ENCODE measurements around the gene SLTM. TPM values are rescaled to one million over a fixed set of nuclear protein-coding genes. Genes with fewer than 3 reads are reported as not detected.
A peak's percentile ranks its signal among the peaks of the same experiment; 100 is the strongest.

Gene SLTM
- total RNA-seq: 100 to 1,000 TPM in 3 of 4 donors, 10 to 100 TPM in 1; 82.3 to 408 (median 130) TPM

DNA sequence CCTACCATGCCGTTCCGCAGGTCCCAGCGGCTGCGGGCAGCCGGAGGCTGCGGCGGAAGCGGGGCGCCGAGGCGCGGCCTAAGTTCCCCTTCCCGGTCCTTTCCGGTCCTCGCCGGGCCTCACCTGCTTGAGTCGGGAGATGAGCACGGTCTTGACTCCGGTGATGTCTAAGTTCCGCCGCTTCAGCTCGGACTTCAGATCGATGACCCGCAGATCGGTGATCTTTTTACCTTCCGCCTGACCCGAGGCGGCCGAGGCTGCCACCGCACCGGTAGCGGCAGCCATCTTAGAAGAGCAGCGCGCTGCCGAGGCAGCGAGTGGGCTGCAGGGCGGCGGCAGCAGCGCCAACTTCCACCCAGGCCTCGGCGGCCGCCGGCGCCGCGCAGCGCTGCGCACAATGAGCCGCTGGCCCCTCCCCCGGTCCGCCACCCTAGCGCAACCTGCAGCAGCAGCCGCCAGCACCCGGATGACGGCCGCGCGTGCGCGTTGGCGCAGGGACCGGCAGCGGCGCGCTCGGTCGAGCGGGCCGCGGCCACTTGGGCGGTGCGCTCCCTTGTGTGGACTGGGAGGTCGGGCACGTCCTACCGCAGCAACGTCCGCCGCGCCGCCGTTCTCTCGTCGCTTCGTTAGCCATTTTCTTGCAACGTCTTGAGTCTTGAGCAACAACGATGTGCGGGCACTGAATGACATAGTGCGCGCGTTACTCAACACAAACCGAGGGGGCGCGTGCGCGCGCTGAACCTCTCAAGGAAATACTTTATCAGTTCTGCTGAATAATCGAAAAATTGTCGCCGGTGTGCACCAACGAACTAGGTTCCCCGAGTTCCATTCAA lies at the start of gene SLTM:
SLTM (minus strand) TSS at position 399 of the 833 bp plus-strand sequence; CDS start at position 285, 114 bp downstream.
- Histone ChIP-seq H3K4me1 (peaks cover 0 to 12% (median 4%) of the 10 kb centered on the region in 4 donors), H3K27ac (peak within 1 kb of the TSS; percentile 93 to 100 (median 98))
- TF ChIP-seq, protein P1, sequence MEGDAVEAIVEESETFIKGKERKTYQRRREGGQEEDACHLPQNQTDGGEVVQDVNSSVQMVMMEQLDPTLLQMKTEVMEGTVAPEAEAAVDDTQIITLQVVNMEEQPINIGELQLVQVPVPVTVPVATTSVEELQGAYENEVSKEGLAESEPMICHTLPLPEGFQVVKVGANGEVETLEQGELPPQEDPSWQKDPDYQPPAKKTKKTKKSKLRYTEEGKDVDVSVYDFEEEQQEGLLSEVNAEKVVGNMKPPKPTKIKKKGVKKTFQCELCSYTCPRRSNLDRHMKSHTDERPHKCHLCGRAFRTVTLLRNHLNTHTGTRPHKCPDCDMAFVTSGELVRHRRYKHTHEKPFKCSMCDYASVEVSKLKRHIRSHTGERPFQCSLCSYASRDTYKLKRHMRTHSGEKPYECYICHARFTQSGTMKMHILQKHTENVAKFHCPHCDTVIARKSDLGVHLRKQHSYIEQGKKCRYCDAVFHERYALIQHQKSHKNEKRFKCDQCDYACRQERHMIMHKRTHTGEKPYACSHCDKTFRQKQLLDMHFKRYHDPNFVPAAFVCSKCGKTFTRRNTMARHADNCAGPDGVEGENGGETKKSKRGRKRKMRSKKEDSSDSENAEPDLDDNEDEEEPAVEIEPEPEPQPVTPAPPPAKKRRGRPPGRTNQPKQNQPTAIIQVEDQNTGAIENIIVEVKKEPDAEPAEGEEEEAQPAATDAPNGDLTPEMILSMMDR (IDR thresholded peaks at IDR 0.05): peak; percentile 3 to 50 (median 34)
- peak; percentile 95 to 97 for TF ChIP-seq POLR2A (IDR thresholded peaks at IDR 0.05)

DNA sequence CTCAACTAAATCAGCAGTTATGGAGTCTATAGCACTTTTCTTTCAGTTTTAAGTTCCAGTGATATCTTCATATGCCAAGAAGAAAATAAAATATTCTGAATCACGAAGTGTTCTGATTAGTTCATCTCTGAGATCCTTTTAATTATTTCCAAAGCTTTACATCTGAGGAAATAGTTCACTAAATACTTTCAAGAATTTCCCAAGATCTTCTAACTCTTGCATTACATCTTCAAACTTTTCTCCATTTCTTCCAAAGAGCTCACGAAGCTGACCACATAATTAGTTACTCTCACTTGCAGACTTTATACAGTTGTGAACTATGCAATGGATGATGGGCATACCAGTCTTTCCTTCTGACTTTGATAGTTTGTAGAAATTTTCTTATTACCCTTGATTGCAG lies 49.8 kb upstream of the SLTM start:
- peaks cover 0 to 5% (median 2%) of the 10 kb centered on the region in 4 donors for H3K4me1 ChIP-seq
- no peaks in the 10 kb centered on the region for H3K9me3 ChIP-seq
- H3K4me3 ChIP-seq: no peak overlapping the region
- no peak for TF ChIP-seq POLR2A (IDR thresholded peaks at IDR 0.05)
- TF ChIP-seq, protein P1 (IDR thresholded peaks at IDR 0.05): no peak
- H3K36me3 ChIP-seq: no peaks in the 10 kb centered on the region
- DNase-seq: no peak
- no peak overlapping the region for H3K27ac ChIP-seq
- H3K27me3 ChIP-seq: no peaks in the 10 kb centered on the region

More for the DNA sequence above, at the start of gene SLTM:
- Histone ChIP-seq H3K36me3 (peaks cover 0 to 12% (median 0%) of the 10 kb centered on the region in 3 donors), H3K27me3 (no peaks in the 10 kb centered on the region), H3K4me3 (peak within 1 kb of the TSS; percentile 66 to 95 (median 87)), H3K9me3 (no peaks in the 10 kb centered on the region)
- peak; percentile 87 to 97 (median 97) for DNase-seq

DNA sequence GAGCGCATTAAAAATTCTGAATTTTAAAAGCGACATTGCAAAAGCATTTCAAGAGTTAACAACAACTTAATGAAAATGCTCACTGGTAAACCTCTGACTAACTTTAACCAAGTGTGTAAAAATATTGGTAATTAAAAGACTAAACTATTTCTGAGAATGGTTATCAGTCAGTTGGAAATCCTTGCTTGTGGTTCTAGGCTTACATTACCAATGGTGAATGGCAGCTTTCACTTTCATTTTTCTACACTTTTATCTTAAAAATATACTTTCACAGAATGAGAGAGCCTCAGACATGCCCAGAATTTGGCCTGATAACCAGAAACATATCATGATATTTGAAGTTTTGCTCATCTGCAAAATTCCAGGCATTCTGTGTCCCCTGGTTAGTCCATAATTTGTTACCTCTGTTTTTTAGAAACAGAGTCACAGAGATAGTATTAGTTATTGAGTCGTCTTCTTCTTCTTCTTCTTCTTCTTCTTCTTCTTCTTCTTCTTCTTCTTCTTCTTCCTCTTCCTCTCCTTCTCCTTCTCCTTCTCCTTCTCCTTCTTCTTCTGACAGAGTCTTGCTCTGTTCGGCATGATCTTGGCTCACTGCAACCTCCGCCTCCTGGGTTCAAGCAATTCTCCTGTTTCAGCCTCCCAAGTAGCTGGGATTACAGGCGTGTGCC lies 48.5 kb upstream of the SLTM start:
- Histone ChIP-seq H3K4me1 (peaks cover 0 to 5% (median 2%) of the 10 kb centered on the region in 4 donors), H3K36me3 (no peaks in the 10 kb centered on the region), H3K9me3 (no peaks in the 10 kb centered on the region), H3K4me3 (no peak overlapping the region), H3K27ac (peak overlapping the region in 2 of 4 donors; percentile 2 to 11), H3K27me3 (no peaks in the 10 kb centered on the region)
- DNase-seq: no peak
- TF ChIP-seq, protein P1 (IDR thresholded peaks at IDR 0.05): no peak
- no peak for TF ChIP-seq POLR2A (IDR thresholded peaks at IDR 0.05)

DNA sequence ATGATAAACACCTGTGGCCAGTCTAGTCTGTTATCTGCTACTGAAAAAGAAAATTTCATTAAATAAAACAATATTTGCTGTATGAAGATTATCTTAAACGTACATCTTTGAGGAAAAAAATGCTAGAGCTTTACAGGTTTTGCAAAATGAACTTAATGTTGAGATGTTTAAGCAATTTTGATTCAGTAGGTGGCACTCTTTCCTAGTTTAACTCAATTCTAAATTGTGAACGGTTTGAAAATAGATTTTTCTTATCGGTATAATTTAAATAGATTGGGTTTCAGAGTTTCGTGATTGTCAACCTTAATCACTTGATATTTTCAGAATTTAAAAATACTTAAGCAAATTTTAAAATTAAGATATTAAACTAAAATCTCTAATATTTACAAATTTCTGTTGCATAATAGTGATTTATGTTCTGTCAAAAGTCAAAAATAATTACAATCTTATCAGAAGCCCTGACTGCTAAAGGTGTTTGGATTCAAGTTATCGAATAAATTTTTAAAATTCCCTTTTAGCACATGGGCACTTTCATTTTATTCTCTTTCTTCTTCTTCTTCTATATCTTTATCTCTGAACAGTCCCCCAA lies 47.0 kb upstream of the SLTM start:
- TF ChIP-seq, protein P1 (IDR thresholded peaks at IDR 0.05): peak; percentile 18 to 68 (median 59)
- no peak for TF ChIP-seq POLR2A (IDR thresholded peaks at IDR 0.05)
- Histone ChIP-seq H3K4me1 (peaks cover 0 to 5% (median 2%) of the 10 kb centered on the region in 4 donors), H3K27ac (peak overlapping the region in 2 of 4 donors; percentile 58 to 70), H3K4me3 (no peak overlapping the region), H3K27me3 (no peaks in the 10 kb centered on the region), H3K9me3 (no peaks in the 10 kb centered on the region), H3K36me3 (no peaks in the 10 kb centered on the region)
- DNase-seq: no peak

DNA sequence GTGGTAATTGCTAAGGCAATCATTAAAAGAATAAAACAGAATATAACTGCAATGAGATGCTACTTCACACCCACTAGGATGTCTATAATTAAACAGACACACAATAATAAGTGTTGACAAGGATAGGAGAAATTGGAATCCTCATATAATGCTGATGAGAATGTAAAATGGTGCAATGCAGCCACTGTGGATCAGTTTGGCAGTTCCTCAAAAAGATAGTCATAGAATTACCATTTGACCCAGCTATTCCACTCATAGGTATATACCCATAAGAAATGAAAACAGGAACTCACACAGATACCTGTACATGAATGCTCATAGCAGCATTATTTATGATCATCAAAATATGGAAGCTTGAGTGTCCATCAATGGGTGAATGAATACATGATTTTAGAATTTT lies 44.4 kb upstream of the SLTM start:
- no peak overlapping the region for H3K27ac ChIP-seq
- no peaks in the 10 kb centered on the region for H3K9me3 ChIP-seq
- no peaks in the 10 kb centered on the region for H3K27me3 ChIP-seq
- no peak for DNase-seq
- peaks cover 0 to 10% (median 2%) of the 10 kb centered on the region in 4 donors for H3K4me1 ChIP-seq
- no peak overlapping the region for H3K4me3 ChIP-seq
- TF ChIP-seq POLR2A (IDR thresholded peaks at IDR 0.05): no peak
- TF ChIP-seq, protein P1 (IDR thresholded peaks at IDR 0.05): no peak
- no peaks in the 10 kb centered on the region for H3K36me3 ChIP-seq
